Jurkat, Clone E6-1 (cell line): ENCODE results near the gene FAR2.
A peak's percentile ranks its signal among the peaks of the same experiment; 100 is the strongest.

Experiments
- DNase-seq: peaks from one replicate; pipeline ENCODE4 v3.0.0-alpha.2; 2011; ENCODE audit warnings: low read depth, low spot score
- H3K4me3 ChIP-seq: 2 replicates; pipeline ENCODE4 v1.5.1; 2011; ENCODE audit warnings: mild to moderate bottlenecking, low read length, control low read depth, moderate library complexity

Gene FAR2

DNA sequence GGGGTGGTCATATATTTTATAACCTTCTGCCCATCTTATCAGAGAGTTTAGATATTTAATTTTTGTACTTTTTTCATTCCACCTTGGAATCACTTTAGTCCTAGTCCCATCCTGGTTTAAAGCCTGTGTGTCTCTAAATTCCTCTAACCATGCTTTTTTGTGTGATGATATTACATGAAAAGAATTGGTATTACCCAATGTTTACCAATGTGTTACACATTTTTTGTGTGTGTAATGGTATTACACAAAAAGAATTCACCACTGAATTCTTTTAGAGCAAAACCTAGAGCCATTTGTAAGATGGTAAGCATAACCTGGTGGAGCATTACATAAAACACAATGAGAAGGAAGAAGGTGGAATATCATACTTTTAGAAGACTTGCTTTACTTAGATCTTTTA lies 77.5 kb downstream of the FAR2 start:
- DNase-seq, result no peak
- no peak overlapping the region for H3K4me3 ChIP-seq

DNA sequence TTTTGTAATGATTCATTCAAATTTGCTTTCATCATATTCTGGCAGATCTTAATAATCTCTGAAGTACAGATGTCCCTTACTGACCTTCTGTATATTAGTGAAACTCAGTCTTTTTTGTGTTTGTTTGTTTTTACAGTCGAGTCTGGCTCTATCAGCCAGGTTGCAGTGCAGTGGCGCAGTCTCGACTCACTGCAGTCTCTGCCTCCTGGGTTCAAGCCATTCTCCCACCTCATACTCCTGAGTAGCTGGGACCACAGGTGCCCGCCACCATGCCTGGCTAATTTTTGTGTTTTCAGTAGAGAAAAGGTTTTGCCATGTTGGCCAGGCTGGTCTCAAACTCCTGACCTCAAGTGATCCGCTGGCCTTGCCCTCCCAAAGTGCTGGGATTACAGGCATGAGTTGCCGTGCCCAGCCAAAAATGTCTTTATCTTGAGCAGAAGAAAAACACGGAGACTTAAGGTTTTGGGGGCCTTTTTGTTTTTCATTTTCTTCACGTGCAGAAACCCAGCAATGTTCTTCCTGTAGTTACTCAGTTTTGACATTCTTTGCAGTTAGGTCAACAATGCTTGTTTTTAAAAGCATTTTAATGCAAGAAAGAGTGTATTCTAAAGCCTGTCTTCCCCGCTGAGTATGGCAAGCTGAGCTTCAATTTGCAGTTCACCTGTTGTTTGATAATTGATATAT lies 79.5 kb downstream of the FAR2 start:
- H3K4me3 ChIP-seq, result no peak overlapping the region

DNA sequence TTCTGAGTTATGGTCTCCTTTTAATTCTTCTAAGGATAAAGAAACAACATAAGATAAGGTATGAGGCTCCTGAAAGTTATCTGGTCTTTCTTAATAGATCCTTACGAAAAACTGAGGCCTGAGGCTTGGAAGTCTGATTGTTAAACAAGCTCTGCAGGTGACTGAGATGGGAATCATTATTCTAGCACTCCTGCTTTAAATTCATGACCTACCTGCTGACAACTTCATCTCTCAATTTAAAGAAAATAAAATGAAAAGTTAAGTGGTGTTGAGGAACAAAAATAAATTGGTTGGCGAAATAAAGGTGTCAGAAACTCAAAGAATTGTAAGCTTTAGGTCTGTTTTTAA lies 80.1 kb downstream of the FAR2 start:
- H3K4me3 ChIP-seq, result no peak overlapping the region
- no peak for DNase-seq

More for the DNA sequence above, 79.5 kb downstream of the FAR2 start:
- DNase-seq, result no peak

DNA sequence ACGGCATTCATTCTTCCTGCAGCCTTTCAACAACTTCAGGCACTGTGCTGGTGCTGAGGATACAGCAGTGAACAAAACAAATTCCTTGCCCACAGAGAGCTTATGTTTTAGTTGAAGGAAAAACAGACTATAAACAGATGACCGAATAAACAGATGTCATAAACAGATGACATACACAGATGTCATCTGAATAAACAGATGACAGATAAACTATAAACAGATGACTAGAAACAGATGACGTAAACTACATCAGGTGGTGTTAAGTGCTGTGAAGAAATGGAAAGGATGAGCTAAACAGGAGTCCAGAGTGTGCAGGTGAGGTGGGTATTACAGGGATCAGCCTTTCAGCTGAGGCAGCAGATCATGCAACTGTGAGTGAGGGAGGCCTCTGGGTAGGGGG lies 80.9 kb downstream of the FAR2 start:
- no peak for DNase-seq
- H3K4me3 ChIP-seq, result no peak overlapping the region

DNA sequence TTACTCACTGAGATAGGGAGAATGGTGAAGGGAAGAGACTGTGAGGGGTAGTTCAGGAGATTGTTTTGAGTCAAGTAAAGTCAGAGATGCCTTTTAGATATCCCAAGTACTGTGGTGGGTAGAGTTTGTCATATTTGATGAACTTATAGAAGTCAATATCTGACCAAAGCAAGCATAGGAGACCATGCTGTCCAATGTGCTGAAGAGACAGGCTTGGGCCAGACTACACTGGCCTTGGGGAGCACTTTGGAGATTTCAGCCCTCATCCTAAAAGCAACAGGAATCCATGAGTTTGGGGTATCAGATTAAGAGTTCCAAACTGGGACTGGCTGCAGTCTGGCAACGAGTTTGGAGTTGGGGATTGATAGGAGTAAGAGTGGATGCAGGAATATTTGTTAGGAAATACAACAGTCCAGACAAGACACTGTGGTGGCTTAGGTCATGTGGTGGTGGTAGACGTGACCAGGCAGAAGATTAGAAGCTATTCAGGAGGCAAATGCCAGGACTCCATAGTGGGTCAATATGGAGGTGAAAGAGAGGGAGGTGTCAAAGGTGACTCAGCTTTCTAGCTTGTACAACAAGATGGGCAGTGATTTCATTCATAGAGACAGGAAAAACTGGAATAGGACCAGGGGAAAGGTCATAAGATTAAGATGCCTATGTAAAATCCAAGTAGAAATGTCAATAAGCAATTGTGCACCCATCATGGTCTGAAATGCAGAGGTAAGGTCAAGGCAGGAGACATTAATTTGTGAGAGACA lies 81.9 kb downstream of the FAR2 start:
- H3K4me3 ChIP-seq, result no peak overlapping the region
- no peak for DNase-seq

DNA sequence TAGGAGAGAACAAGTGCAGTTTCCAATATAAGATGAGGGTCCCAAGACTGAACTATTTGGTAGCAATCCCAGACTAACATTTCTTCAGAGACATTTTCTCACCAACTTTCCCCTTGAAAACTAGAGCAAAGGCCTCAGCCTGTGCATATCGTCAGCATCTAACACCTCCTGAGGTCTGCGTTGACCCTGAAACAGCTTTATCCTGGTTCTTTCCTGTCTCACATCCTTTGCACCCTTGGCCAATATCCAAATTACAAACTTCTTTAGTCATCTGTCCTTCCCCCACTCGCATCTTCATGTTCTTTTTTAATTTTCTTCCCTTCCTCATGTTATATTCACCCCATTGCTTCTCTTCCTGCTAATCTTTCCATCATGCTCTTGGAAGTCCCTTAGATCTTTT lies 83.0 kb downstream of the FAR2 start:
- DNase-seq, result no peak
- no peak overlapping the region for H3K4me3 ChIP-seq

DNA sequence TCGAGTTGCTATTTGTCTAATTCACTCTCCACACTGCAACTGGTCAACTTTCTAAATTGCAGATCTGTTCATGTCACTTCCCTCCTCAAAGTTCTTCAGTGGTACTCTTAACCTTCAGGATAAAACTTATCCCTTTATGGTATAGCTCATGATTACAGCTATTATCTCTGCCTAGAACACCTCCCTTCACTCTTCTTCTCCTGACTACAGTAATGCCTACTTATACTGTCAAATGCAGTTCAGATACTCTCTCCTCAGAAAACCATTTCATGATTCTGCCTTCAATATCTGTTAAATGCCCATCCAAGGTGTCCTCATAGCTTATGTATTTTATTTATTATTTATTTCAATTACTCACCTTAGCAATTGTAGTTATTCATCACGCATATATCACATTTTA lies 85.5 kb downstream of the FAR2 start:
- H3K4me3 ChIP-seq, result no peak overlapping the region
- no peak for DNase-seq

DNA sequence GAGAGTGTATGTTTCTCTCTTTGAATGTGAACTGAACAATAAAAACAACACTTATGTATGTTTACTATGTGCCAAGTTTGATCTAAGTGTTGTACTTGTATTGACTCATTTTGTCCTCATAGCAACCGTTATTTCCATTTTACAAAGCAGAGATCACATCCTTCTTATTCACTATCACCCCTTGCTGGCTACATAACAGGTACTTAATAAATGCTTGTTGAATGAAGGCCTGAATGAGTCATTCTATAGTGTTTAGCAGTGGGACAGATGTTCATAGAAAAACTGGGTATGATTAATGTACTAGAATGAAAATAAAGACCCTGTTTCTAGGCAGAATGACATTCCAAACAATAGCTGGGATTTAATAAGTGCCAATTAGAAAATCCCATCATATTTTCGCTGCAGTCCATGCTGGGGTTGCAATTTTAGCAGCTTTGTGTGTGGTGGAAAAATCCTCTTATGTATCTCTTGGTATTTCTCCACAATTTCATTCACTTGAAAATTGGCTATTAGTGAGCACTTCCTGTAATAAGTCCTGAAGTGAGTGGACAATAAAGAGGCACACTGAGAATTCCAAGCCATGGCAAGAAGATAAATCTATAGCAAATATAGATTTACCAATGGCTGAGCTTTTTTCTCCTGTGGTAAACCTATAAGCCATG lies 86.0 kb downstream of the FAR2 start:
- no peak for DNase-seq
- H3K4me3 ChIP-seq, result no peak overlapping the region

DNA sequence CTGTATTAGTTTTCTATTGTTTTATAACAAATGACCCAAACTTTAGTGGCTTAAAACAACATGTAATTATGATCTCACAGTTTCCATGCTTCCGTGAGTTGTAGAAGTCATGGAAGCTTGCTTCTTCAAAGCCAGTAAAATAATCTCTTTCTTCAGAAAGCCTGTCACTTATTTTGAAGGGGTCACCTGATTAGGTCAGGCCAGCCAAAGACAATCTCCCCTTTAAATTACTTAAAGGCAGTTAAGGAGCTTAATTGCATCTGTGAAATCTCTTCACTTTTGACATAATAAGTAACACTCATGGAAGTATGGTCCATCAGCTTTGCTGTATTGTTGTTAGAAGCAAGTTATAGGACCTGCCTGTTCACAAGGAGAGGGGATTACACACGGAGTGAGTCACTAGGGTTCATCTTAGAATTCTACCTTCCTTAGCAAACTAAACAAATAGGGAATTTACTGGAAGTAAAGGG lies 89.8 kb downstream of the FAR2 start:
- no peak for DNase-seq
- H3K4me3 ChIP-seq, result no peak overlapping the region

DNA sequence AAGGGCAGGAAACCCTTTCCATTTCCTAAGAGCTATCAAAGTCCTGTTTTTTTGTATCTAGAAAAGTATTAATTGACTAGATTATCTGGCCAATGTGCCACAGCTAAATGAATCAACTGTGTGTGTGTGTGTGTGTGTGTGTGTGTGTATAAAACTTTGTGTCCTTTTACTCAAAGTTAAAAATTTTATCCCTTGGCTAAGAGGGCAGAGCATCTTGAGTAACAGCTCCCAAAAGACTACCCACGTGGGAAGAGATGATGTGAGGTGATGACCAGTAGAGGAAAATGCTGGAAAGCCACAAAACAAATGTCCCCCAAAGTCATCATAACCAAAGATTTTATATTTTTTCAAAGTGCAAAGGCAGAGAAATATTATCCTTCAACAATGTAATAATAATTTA lies 90.3 kb downstream of the FAR2 start:
- no peak overlapping the region for H3K4me3 ChIP-seq

DNA sequence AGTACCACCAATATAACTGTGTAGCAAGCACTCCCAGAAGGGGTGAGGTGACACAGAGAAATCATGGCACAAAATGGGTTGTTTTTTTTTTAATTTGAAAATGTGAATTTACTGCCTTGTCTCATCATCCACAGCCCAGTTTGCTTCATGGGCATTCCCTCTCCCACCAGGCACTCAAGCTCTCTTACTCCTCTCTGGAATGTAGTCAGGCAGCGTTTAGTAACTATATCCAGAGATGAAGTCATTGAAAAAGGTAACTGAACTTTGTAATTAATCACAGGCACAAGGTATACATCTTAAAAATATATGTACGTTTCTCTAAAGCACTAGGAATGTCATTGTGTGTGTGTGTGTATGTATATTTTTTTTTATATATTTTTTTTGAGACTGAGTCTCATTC lies 91.4 kb downstream of the FAR2 start:
- no peak for DNase-seq
- no peak overlapping the region for H3K4me3 ChIP-seq

More for the DNA sequence above, 90.3 kb downstream of the FAR2 start:
- DNase-seq, result no peak

DNA sequence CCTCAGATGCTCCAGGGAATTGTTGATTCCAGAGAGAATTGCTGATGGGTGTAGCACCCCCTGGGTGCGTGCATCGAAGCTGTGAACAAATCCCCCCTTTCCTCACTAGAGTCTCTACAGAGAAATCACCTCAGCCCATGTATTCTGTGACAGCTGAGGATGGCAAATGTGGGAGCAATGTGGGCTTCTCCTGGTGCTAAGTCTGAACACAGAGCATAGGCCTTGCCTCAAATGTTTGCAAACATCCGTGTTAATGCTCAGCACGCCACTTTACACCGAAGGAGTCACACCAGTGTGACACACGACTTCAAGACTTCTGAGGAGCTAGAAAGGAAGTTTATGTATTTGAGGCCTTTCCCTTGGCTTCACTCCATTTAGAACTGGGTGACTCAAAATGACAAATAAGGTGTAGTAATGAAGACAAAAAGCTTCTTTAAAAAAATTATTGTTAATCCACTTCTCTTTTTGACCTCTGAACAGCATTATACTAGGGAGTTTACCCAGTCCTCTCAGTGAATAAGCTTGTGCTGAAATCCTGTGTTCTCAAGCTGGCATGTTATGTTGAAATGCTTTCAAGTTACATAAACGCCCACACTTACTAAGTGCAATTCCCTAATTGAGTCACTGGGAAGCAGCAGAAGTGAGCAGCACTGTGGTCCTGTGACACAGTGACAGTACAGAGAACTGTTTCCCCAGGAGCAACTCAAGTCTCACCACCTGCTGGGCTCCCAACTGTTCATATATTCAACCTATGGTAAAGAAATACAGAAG lies 92.9 kb downstream of the FAR2 start:
- no peak overlapping the region for H3K4me3 ChIP-seq
- no peak for DNase-seq

DNA sequence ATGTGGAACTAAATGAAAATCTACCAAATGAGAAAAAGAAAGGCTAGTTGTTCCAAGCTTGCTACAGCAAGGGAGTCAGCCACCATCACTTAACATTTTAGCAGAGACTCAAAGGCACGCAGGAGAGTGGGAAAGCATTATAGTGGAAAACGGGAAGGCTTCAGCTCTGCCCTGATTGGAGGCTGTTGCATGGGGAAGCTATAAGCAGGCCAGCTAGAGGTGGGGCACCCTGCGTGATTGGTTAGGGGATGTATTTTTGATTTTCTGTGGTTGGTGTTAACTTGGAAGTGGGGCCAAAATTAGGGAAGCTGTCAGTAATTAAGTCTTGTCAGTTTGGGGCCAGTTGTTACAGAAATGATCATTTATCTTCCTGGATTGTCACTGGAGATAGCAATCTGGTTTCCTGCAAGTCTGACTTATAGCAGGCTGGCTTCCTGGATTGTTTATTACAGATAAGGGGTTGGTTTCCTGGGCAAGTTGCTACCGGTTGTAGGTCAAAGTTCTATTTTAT lies 93.9 kb downstream of the FAR2 start:
- no peak overlapping the region for H3K4me3 ChIP-seq
- peak; percentile 38 for DNase-seq

DNA sequence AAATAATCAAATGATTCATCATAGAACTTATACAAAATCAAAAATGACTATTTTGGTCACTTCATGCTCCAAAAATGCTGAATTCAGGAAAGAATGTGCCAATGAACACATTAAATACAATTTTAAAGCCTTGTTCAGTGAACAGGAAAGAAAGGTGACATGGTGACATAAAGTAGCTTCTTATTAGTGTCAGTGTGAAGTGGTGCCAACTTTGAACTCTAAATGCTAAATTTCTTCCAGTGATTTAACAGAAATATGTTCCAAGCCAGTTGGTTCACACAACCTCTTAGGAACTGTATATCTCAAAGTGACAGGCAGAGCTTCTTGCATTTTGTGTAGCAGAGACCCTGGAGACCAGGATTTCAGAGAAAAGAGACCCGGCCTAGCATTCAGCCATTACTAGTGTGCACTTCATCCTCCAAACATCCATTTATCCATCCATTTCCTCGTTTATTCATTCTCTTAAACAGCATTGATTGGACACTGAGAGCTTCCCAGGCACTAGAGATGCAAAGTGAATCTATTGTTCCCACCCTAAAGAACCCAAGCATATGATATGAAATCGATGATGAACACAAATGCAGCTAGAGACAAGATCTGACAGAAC lies 95.2 kb downstream of the FAR2 start:
- no peak for DNase-seq

DNA sequence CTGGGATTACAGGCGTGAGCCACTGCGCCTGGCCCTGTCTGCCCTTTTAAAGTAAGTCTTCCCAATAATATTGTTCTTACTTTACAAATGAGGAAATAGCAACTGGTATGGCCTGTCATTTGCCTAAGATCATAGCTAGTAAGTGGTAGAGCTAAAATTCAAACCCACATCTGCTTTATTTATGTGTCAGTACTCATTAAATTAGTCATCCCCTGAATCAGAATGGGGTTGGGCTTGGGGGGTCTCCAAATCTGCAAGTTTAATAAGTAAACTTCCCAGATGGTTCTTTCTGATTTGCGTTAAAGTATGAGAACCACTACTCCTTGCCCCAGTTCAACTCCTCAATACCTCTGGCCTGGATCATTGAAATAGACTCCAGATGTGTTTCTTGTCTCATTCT lies 96.2 kb downstream of the FAR2 start:
- DNase-seq, result no peak
- H3K4me3 ChIP-seq, result no peak overlapping the region

More for the DNA sequence above, 95.2 kb downstream of the FAR2 start:
- H3K4me3 ChIP-seq, result no peak overlapping the region

DNA sequence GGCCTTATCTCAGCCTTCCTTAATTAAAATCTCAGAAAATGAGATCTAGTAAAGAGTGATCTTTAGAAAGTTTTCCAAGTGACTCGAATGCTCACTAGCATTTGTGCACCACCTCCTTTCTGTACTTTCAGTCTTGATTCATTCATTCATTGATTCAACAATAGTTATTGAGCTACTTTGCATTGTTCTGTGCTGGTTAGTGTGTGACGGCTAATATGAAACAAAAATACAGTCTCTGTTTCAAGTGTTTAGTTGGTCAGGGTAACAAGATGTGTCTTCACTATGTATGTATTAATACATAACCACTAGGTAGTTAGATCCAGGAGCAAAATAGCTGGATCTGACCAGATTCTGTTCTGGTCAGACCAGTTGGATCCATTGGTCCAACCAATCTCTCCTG lies 100.9 kb downstream of the FAR2 start:
- H3K4me3 ChIP-seq, result no peak overlapping the region
- DNase-seq, result no peak

DNA sequence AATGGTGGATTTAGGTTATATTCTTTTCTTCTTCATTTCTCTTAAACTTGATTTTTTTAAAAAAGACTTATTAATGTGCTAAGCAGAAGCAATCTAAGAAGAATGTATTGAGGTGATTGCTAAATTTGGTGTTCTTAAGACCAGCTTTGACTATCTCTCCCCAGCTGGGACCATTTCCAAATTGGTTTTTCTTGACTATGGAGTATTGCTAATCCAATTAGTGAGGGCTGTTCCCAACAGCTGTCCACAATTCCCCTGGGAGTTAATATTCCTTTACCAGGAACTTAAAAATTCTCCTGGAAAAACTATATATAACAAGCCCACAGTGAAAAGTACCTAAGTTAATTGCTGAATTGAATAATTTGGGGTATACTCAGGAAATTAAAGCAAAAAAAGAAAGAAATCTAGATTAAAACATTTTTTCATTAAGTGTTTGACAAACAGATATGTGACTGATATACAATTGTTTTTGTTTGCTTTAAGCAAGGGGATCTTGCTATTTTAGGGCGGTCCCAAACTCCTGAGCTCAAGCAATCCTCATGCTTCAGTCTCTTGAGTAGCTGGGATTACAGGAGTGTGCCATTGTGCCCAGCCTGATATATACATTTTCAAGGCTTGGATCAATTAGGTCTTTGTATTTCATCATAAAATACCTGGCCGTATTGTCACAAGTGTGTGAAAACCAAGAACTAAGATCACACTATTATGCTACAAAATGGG lies 105.0 kb downstream of the FAR2 start:
- H3K4me3 ChIP-seq, result no peak overlapping the region
- DNase-seq, result no peak

DNA sequence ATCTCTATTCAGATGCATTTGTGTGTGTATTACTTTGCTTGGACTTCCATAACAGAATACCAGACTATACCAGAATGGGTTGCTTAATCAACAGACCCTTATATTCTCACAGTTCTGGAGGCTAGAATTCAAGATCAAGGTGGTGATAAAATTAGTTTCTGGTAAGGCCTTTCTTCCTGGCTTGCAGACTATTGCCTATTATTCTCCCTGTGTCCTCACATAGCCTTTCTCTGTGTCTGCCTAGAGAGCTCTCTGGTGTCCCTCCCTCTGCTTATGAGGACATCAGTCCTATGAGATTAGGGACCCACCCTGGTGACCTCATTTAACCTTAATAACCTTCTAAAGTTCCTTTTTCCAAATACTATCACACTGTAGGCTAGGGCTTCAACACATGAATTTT lies 106.0 kb downstream of the FAR2 start:
- no peak for DNase-seq

More for the DNA sequence above, 106.0 kb downstream of the FAR2 start:
- H3K4me3 ChIP-seq, result no peak overlapping the region
